RWPE2 (cell line): ENCODE data around the gene RP9.

ENCODE experiments used
- ATAC-seq: fragments of 200-7000 bp; cut with Tn5 transposase; 3 replicates; pipeline ENCODE4 v1.9.1; 2021; ENCODE audit warnings: low read depth
- DNase-seq: peaks from one replicate; pipeline ENCODE4 v3.0.0-alpha.2; 2020; ENCODE audit warnings: low spot score
- H3K27ac ChIP-seq: fragments of 450-650 bp; 2 replicates; pipeline ENCODE4 v1.5.1; 2017; ENCODE audit warnings: mild to moderate bottlenecking; ENCODE audit not compliant: poor library complexity, severe bottlenecking
- H3K27me3 ChIP-seq: fragments of 250-450 bp; sonication (Bioruptor Pico); 2 replicates; pipeline ENCODE4 v1.5.1; 2021; ENCODE audit warnings: mild to moderate bottlenecking, moderate library complexity; ENCODE audit not compliant: insufficient read depth, poor library complexity, severe bottlenecking
- H3K36me3 ChIP-seq: fragments of 250-450 bp; sonication (Bioruptor Pico); 2 replicates; pipeline ENCODE4 v1.5.1; 2020; ENCODE audit warnings: low read depth, mild to moderate bottlenecking, moderate library complexity
- H3K4me1 ChIP-seq: fragments of 250-450 bp; sonication (Bioruptor Pico); 2 replicates; pipeline ENCODE4 v1.5.1; 2021; ENCODE audit warnings: mild to moderate bottlenecking, moderate library complexity; ENCODE audit not compliant: insufficient read depth, poor library complexity, severe bottlenecking
- H3K4me3 ChIP-seq: fragments of 250-450 bp; sonication (Bioruptor Pico); 2 replicates; pipeline ENCODE4 v1.5.1; 2021; ENCODE audit warnings: mild to moderate bottlenecking, moderate library complexity; ENCODE audit not compliant: severe bottlenecking
- H3K9me3 ChIP-seq: fragments of 250-450 bp; sonication (Bioruptor Pico); 2 replicates; pipeline ENCODE4 v1.5.1; 2021; ENCODE audit warnings: mild to moderate bottlenecking, moderate library complexity; ENCODE audit not compliant: severe bottlenecking
- TF ChIP-seq, protein P1 (sequence below): fragments of 450-650 bp; IDR thresholded peaks from one replicate; pipeline ENCODE4 v1.5.1; 2017; ENCODE audit warnings: mild to moderate bottlenecking, moderate library complexity; ENCODE audit not compliant: poor library complexity, severe bottlenecking

RP9 gene

DNA sequence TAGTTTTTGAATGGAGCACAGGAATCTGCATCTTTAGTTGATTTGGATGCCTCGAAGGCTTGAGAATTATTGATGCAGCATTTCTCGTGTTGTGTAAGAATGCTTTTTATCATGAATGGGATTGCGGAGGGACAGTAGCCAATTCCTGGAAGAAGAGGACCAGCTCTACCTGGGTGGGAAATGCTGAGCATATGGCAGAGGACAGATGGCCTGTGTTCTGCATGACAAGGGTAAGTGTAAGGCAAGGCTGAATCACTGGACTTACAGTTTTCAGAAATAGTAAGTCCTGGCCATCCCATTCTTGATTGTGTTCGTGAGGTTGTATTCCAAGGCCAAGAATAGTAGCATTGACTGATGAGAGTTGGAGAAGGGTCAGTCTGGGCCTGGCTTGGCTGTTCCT lies 15.9 kb downstream of the RP9 start:
- Histone ChIP-seq H3K4me3 (no peak overlapping the region), H3K4me1 (no peaks in the 10 kb centered on the region), H3K9me3 (no peaks in the 10 kb centered on the region), H3K36me3 (peaks cover 42% of the 10 kb centered on the region), H3K27ac (no peak overlapping the region), H3K27me3 (no peaks in the 10 kb centered on the region)
- TF ChIP-seq, protein P1, sequence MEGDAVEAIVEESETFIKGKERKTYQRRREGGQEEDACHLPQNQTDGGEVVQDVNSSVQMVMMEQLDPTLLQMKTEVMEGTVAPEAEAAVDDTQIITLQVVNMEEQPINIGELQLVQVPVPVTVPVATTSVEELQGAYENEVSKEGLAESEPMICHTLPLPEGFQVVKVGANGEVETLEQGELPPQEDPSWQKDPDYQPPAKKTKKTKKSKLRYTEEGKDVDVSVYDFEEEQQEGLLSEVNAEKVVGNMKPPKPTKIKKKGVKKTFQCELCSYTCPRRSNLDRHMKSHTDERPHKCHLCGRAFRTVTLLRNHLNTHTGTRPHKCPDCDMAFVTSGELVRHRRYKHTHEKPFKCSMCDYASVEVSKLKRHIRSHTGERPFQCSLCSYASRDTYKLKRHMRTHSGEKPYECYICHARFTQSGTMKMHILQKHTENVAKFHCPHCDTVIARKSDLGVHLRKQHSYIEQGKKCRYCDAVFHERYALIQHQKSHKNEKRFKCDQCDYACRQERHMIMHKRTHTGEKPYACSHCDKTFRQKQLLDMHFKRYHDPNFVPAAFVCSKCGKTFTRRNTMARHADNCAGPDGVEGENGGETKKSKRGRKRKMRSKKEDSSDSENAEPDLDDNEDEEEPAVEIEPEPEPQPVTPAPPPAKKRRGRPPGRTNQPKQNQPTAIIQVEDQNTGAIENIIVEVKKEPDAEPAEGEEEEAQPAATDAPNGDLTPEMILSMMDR, result no peak
- ATAC-seq (no peak), DNase-seq (no peak)

DNA sequence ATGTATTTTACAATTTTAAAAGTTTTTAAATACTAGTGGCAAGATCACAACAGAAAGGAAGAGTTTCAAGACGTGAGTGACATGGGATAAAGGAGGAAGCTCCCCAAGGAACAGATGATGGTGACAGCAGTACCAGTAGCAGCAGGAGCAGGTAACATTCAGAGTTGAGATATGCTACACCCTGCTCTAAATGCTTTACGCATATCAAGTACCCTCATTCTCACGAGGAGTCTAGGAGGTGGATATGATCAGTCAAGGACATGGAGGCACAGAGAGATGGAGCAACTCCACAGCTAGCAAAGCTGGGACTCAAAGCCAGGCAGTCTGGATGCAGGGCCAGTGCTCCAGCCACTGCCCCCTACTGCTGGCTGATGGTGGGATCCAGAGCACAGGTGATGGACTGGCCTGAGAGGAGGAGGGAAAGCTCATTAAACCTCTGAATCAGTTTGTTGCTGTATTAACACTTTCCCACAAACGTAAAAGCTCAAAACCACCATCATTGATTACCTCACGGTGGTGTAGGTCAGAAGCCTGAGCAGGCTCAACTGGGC lies 17.5 kb downstream of the RP9 start:
- Histone ChIP-seq H3K36me3 (peaks cover 26% of the 10 kb centered on the region), H3K27me3 (no peaks in the 10 kb centered on the region), H3K27ac (peak overlapping the region; percentile 19), H3K9me3 (no peaks in the 10 kb centered on the region), H3K4me3 (no peak overlapping the region), H3K4me1 (no peaks in the 10 kb centered on the region)
- ATAC-seq, result no peak
- TF ChIP-seq, protein P1, result no peak
- no peak for DNase-seq

DNA sequence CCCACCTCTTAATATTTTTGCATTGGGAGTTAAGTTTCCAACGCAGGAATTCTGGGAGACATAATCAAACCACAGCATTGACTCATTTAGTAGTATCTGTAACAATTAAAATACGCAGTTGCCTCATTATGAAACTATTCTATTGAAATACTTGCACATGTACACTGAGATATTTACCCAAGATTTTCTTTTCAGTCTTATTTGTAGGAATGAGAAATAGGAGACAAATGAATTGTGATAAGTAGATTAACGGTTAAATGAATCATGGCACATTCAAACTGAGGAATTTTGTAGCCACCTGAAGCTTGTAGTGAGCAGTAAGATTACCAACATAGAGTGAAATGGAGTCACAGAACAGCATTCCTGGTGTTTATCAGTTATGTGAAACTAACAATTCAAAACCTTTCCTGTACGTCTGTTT lies 18.1 kb downstream of the RP9 start:
- H3K4me1 ChIP-seq, result no peaks in the 10 kb centered on the region
- H3K4me3 ChIP-seq, result no peak overlapping the region
- ATAC-seq (peak; percentile 71), DNase-seq (no peak)
- TF ChIP-seq, protein P1, result no peak
- H3K27me3 ChIP-seq, result no peaks in the 10 kb centered on the region
- H3K36me3 ChIP-seq, result peaks cover 20% of the 10 kb centered on the region
- peak overlapping the region; percentile 19 for H3K27ac ChIP-seq
- H3K9me3 ChIP-seq, result no peaks in the 10 kb centered on the region

GRCh38 chr7:33089142-33089541 lies 20.1 kb downstream of the RP9 start:
- no peak overlapping the region for H3K27ac ChIP-seq
- H3K9me3 ChIP-seq, result no peaks in the 10 kb centered on the region
- ATAC-seq (no peak), DNase-seq (no peak)
- TF ChIP-seq, protein P1, result no peak
- no peaks in the 10 kb centered on the region for H3K27me3 ChIP-seq
- peaks cover 4% of the 10 kb centered on the region for H3K36me3 ChIP-seq
- no peaks in the 10 kb centered on the region for H3K4me1 ChIP-seq
- no peak overlapping the region for H3K4me3 ChIP-seq

GRCh38 chr7:33087858-33088257 lies 21.3 kb downstream of the RP9 start:
- H3K4me1 ChIP-seq, result no peaks in the 10 kb centered on the region
- no peaks in the 10 kb centered on the region for H3K9me3 ChIP-seq
- DNase-seq (no peak), ATAC-seq (no peak)
- TF ChIP-seq, protein P1, result no peak
- H3K27me3 ChIP-seq, result no peaks in the 10 kb centered on the region
- H3K36me3 ChIP-seq, result no peaks in the 10 kb centered on the region
- H3K27ac ChIP-seq, result no peak overlapping the region
- H3K4me3 ChIP-seq, result no peak overlapping the region
